Trophoblast cell (in vitro differentiated cells and primary cell): ENCODE results near the gene SLC4A2.

ENCODE experiments used
- DNase-seq, 2 donors: peaks; one replicate each; pipeline ENCODE4 v3.0.0-alpha.2; 2016
- H2AFZ ChIP-seq: 2 replicates; pipeline ENCODE4 v1.6.1; 2013; ENCODE audit warnings: low read length, moderate library complexity, mild to moderate bottlenecking; ENCODE audit not compliant: insufficient read depth, poor library complexity
- H2AK5ac ChIP-seq: 2 replicates; pipeline ENCODE4 v1.6.1; 2013; ENCODE audit warnings: mild to moderate bottlenecking, low read length
- H2BK120ac ChIP-seq: 2 replicates; pipeline ENCODE4 v1.6.1; 2013; ENCODE audit warnings: low read length, mild to moderate bottlenecking, moderate library complexity; ENCODE audit not compliant: insufficient read depth, poor library complexity
- H2BK12ac ChIP-seq: 2 replicates; pipeline ENCODE4 v1.6.1; 2013; ENCODE audit warnings: mild to moderate bottlenecking, low read length, moderate library complexity
- H2BK5ac ChIP-seq: 2 replicates; pipeline ENCODE4 v1.6.1; 2013; ENCODE audit warnings: low read length, low read depth, moderate library complexity, mild to moderate bottlenecking; ENCODE audit not compliant: poor library complexity
- H3K14ac ChIP-seq: 2 replicates; pipeline ENCODE4 v1.6.1; 2013; ENCODE audit warnings: mild to moderate bottlenecking, low read length
- H3K18ac ChIP-seq: 2 replicates; pipeline ENCODE4 v1.6.1; 2013; ENCODE audit warnings: mild to moderate bottlenecking, low read length
- H3K23ac ChIP-seq: 2 replicates; pipeline ENCODE4 v1.6.1; 2013; ENCODE audit warnings: low read length
- H3K27ac ChIP-seq: 2 replicates; pipeline ENCODE4 v1.5.1; 2013; ENCODE audit warnings: low read depth, mild to moderate bottlenecking, inconsistent platforms, low read length, moderate library complexity
- H3K27me3 ChIP-seq: 2 replicates; pipeline ENCODE4 v1.6.1; 2013; ENCODE audit warnings: inconsistent platforms, mild to moderate bottlenecking, low read length, moderate library complexity; ENCODE audit not compliant: insufficient read depth
- H3K36me3 ChIP-seq, 2 experiments: 1 replicate in 1 of 2; 2 replicates in 1 of 2; pipeline ENCODE4 v1.6.1; 2013; ENCODE audit warnings: low read length in 2 of 2, mild to moderate bottlenecking in 2 of 2, moderate library complexity in 1 of 2; ENCODE audit not compliant: insufficient read depth in 2 of 2, control insufficient read depth in 1 of 2
- H3K4ac ChIP-seq: 2 replicates; pipeline ENCODE4 v1.6.1; 2013; ENCODE audit warnings: low read depth, mild to moderate bottlenecking, low read length, moderate library complexity
- H3K4me1 ChIP-seq, 2 experiments: 1 replicate in 1 of 2; 2 replicates in 1 of 2; pipeline ENCODE4 v1.6.1; 2013; ENCODE audit warnings: low read length in 2 of 2, mild to moderate bottlenecking in 2 of 2, moderate library complexity in 1 of 2; ENCODE audit not compliant: insufficient read depth in 2 of 2, control insufficient read depth in 1 of 2
- H3K4me2 ChIP-seq: 2 replicates; pipeline ENCODE4 v1.6.1; 2013; ENCODE audit warnings: inconsistent platforms, mild to moderate bottlenecking, low read length, moderate library complexity
- H3K4me3 ChIP-seq: 2 replicates; pipeline ENCODE4 v1.5.1; 2013; ENCODE audit warnings: mild to moderate bottlenecking, low read depth, low read length, inconsistent platforms
- H3K79me1 ChIP-seq: one replicate; pipeline ENCODE4 v1.6.1; 2013; ENCODE audit warnings: low read length
- H3K79me2 ChIP-seq: 2 replicates; pipeline ENCODE4 v1.6.1; 2013; ENCODE audit warnings: low read length, mild to moderate bottlenecking; ENCODE audit not compliant: control insufficient read depth, insufficient read depth, poor library complexity
- H3K9ac ChIP-seq: 2 replicates; pipeline ENCODE4 v1.6.1; 2013; ENCODE audit warnings: mild to moderate bottlenecking, low read length
- H3K9me3 ChIP-seq: 2 replicates; pipeline ENCODE4 v1.6.1; 2013; ENCODE audit warnings: low read depth, mild to moderate bottlenecking, control low read depth, inconsistent platforms, low read length; ENCODE audit not compliant: insufficient read depth
- H4K12ac ChIP-seq: 2 replicates; pipeline ENCODE4 v1.6.1; 2013; ENCODE audit warnings: low read depth, mild to moderate bottlenecking, low read length, moderate library complexity
- H4K8ac ChIP-seq: 2 replicates; pipeline ENCODE4 v1.6.1; 2013; ENCODE audit warnings: low read depth, mild to moderate bottlenecking, low read length, moderate library complexity
- H4K91ac ChIP-seq: one replicate; pipeline ENCODE4 v1.6.1; 2013; ENCODE audit warnings: low read depth, mild to moderate bottlenecking, low read length, moderate library complexity
- WGBS: extraction: QIAGEN DNeasy Blood & Tissue Kit; methylation state at CpG from one replicate; pipeline ENCODE4 v1.1.7; 2013; ENCODE audit warnings: missing lambda C conversion rate; ENCODE audit not compliant: insufficient read length, insufficient coverage; ENCODE audit errors: extremely low coverage; 5-methylcytosine and 5-hydroxymethylcytosine counted together

Gene SLC4A2

GRCh38 chr7:151107882-151108281 lies 48.5 kb downstream of the SLC4A2 start:
- H3K4me1 ChIP-seq: peaks cover 5 to 6% of the 10 kb centered on the region in 2 experiments
- no peak overlapping the region for H4K91ac ChIP-seq
- H2AFZ ChIP-seq: no peak overlapping the region
- H3K4me3 ChIP-seq: no peak overlapping the region
- H3K9ac ChIP-seq: peak overlapping the region; percentile 25
- H2BK5ac ChIP-seq: no peak overlapping the region
- peaks cover 7 to 8% of the 10 kb centered on the region in 2 experiments for H3K36me3 ChIP-seq
- H3K4ac ChIP-seq: no peak overlapping the region
- no peaks in the 10 kb centered on the region for H3K9me3 ChIP-seq
- no peak overlapping the region for H4K12ac ChIP-seq
- no CpG with 5 or more reads among the region's 10 CpGs for WGBS
- H2BK120ac ChIP-seq: no peak overlapping the region
- DNase-seq: no peak
- H3K79me1 ChIP-seq: peaks cover 3% of the 10 kb centered on the region
- H2BK12ac ChIP-seq: no peak overlapping the region
- H3K4me2 ChIP-seq: no peak overlapping the region
- no peak overlapping the region for H2AK5ac ChIP-seq
- no peaks in the 10 kb centered on the region for H3K27me3 ChIP-seq
- no peak overlapping the region for H3K18ac ChIP-seq
- H3K27ac ChIP-seq: no peak overlapping the region
- no peak overlapping the region for H3K14ac ChIP-seq
- H4K8ac ChIP-seq: no peak overlapping the region
- H3K79me2 ChIP-seq: peaks cover 3% of the 10 kb centered on the region
- no peak overlapping the region for H3K23ac ChIP-seq

- Histone ChIP-seq H2AK5ac (peak overlapping the region; percentile 35), H3K79me2 (peaks cover 5% of the 10 kb centered on the region), H3K18ac (no peak overlapping the region), H4K12ac (no peak overlapping the region), H4K8ac (no peak overlapping the region), H2BK5ac (no peak overlapping the region), H2BK120ac (no peak overlapping the region), H3K4me2 (no peak overlapping the region), H3K23ac (no peak overlapping the region), H3K14ac (no peak overlapping the region), H3K27me3 (no peaks in the 10 kb centered on the region), H3K9me3 (no peaks in the 10 kb centered on the region), H3K4me1 (peaks cover 13 to 18% of the 10 kb centered on the region in 2 experiments), H3K9ac (no peak overlapping the region), H2AFZ (no peak overlapping the region), H4K91ac (no peak overlapping the region), H3K4ac (no peak overlapping the region), H3K27ac (no peak overlapping the region), H3K36me3 (peaks cover 6 to 8% of the 10 kb centered on the region in 2 experiments), H2BK12ac (peak overlapping the region; percentile 29), H3K79me1 (peaks cover 15% of the 10 kb centered on the region), H3K4me3 (no peak overlapping the region)
- DNase-seq: no peak
- WGBS: no CpG with 5 or more reads among the region's 15 CpGs
Observed at GRCh38 chr7:151109094-151110048, 50.0 kb downstream of the SLC4A2 start.

GRCh38 chr7:151110236-151110940 lies 51.0 kb downstream of the SLC4A2 start:
- Histone ChIP-seq H4K8ac (no peak overlapping the region), H3K4me3 (no peak overlapping the region), H3K9ac (no peak overlapping the region), H3K4me2 (no peak overlapping the region), H2AFZ (no peak overlapping the region), H3K79me1 (peaks cover 19% of the 10 kb centered on the region), H4K91ac (no peak overlapping the region), H3K36me3 (peaks cover 2 to 3% of the 10 kb centered on the region in 2 experiments), H4K12ac (no peak overlapping the region), H2BK12ac (no peak overlapping the region), H3K9me3 (no peaks in the 10 kb centered on the region), H3K14ac (no peak overlapping the region), H3K23ac (no peak overlapping the region), H3K18ac (no peak overlapping the region), H3K4me1 (peaks cover 13 to 18% of the 10 kb centered on the region in 2 experiments), H3K27me3 (no peaks in the 10 kb centered on the region), H3K4ac (peak overlapping the region; percentile 29), H3K79me2 (peaks cover 10% of the 10 kb centered on the region), H2AK5ac (no peak overlapping the region), H2BK120ac (no peak overlapping the region), H2BK5ac (no peak overlapping the region), H3K27ac (no peak overlapping the region)
- DNase-seq: no peak
- no CpG with 5 or more reads among the region's 11 CpGs for WGBS

GRCh38 chr7:151110941-151111645 lies 51.7 kb downstream of the SLC4A2 start:
- H3K23ac ChIP-seq: no peak overlapping the region
- no peak overlapping the region for H3K9ac ChIP-seq
- H4K12ac ChIP-seq: no peak overlapping the region
- WGBS: no CpG with 5 or more reads among the region's 20 CpGs
- H4K91ac ChIP-seq: no peak overlapping the region
- H3K36me3 ChIP-seq: peaks cover 2 to 3% of the 10 kb centered on the region in 2 experiments
- peak; percentile 72 to 91 for DNase-seq
- no peak overlapping the region for H3K4me3 ChIP-seq
- H3K9me3 ChIP-seq: no peaks in the 10 kb centered on the region
- peak overlapping the region; percentile 69 for H2BK12ac ChIP-seq
- H3K18ac ChIP-seq: peak overlapping the region; percentile 57
- H3K27ac ChIP-seq: no peak overlapping the region
- H3K27me3 ChIP-seq: no peaks in the 10 kb centered on the region
- no peak overlapping the region for H4K8ac ChIP-seq
- H3K79me2 ChIP-seq: peaks cover 15% of the 10 kb centered on the region
- peak overlapping the region; percentile 92 for H2AK5ac ChIP-seq
- peak overlapping the region; percentile 80 for H3K4ac ChIP-seq
- peaks cover 16 to 24% of the 10 kb centered on the region in 2 experiments for H3K4me1 ChIP-seq
- no peak overlapping the region for H2AFZ ChIP-seq
- H2BK5ac ChIP-seq: no peak overlapping the region
- H3K14ac ChIP-seq: no peak overlapping the region
- no peak overlapping the region for H2BK120ac ChIP-seq
- no peak overlapping the region for H3K4me2 ChIP-seq
- peaks cover 24% of the 10 kb centered on the region for H3K79me1 ChIP-seq
